Activated CD4-positive, alpha-beta T cell treated with anti-CD3 and anti-CD28 coated beads for 1 hour (primary cell): Measurements from ENCODE around the gene PAIP1.
"Not testable (repeated sequence)": the region's sequence is repeated elsewhere in the genome, so short reads cannot be mapped to it uniquely, and the experiment has no call there.

ENCODE experiments used
- DNase-seq: peaks from one replicate; pipeline ENCODE4 v3.0.0-alpha.2; 2020

PAIP1 gene

GRCh38 chr5:43514816-43515677 lies 41.8 kb downstream of the PAIP1 start, which contains the start of gene C5orf34:
C5orf34 (minus strand) TSS chr5:43515148; CDS start chr5:43509339, 5,809 bp downstream.
- peak; percentile 88 for DNase-seq

- no peak for DNase-seq
Observed at GRCh38 chr5:43514471-43514815, 42.4 kb downstream of the PAIP1 start.

GRCh38 chr5:43514025-43514424 lies 42.9 kb downstream of the PAIP1 start:
- DNase-seq = no peak

GRCh38 chr5:43511062-43511461 lies 45.8 kb downstream of the PAIP1 start:
- DNase-seq = not testable (repeated sequence)

DNA sequence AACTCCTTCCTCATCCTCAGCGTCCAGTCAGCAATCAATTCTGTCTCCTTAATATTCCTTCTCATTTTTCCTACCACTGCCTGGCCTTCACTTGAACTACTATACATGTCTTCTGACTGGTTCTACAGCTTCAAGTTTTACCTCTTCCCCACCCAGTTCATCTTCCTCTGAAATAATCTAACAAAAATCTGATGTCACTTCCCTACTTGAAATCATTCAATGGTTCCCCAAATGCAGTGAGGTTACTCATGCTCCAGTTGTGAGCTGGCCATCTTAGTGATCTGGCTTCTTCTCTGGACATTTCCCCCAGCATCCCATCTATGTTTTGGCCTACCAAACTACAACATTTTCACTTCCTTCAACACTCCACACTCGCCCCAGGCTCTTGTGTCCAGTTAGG lies 58.3 kb downstream of the PAIP1 start:
- DNase-seq = no peak

GRCh38 chr5:43497311-43498104 lies 59.4 kb downstream of the PAIP1 start:
- DNase-seq = no peak

- DNase-seq = no peak
Observed at GRCh38 chr5:43491326-43491725, 65.6 kb downstream of the PAIP1 start.

DNA sequence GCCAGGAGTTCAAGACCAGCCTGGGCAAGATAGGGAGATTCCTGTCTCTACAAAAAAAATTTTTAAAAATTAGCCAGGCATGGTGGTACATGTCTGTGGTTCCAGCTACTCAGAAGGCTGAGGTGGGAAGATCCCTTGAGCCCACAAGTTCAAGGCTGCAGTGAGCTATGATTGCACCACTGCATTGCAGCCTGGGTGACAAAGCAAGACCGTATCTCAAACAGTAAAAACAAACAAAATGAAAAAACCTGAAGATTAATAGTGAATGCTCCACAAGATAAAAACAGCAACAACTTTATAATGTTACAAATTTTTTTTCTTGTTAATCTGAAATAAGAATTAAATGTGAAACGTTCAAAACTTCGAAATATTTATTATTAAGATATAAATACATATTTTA lies 70.5 kb downstream of the PAIP1 start:
- no peak for DNase-seq

GRCh38 chr5:43485406-43485805 lies 71.5 kb downstream of the PAIP1 start:
- no peak for DNase-seq

DNA sequence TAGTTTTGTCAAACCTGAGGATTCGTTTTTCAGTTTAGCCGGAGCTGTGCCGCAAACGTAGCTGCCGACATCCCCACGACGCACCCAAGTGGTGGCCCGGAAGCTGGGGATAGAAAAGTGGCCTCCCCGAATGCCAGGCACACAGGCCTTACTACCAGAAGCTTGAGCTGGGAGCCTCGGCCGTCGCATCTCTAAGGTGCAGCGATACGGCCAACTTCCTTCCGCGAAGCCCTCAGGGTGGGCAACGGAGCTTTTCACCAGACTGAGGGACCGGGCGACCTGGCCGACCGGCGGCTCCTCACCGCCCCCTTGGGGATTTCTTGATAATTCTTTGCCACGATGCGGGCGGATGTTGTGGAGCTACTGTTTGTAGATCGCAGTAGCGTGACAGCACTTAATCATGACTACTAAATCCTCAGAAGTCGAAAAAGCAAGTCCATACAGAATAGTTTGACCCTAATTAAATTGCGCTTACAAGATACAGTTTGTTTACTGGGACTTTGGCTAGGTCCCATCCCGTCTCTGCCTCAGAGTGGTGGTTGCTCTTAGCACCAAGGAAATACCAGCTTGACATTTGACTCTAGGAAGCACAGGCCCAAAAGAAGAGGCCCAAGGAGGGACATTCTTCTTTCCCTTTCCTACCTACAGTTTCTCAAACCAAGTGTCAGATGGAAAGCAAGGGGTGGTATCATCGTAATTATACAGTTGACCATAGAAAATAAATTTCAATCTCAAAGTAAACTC lies 72.6 kb downstream of the PAIP1 start:
- peak; percentile 78 for DNase-seq

DNA sequence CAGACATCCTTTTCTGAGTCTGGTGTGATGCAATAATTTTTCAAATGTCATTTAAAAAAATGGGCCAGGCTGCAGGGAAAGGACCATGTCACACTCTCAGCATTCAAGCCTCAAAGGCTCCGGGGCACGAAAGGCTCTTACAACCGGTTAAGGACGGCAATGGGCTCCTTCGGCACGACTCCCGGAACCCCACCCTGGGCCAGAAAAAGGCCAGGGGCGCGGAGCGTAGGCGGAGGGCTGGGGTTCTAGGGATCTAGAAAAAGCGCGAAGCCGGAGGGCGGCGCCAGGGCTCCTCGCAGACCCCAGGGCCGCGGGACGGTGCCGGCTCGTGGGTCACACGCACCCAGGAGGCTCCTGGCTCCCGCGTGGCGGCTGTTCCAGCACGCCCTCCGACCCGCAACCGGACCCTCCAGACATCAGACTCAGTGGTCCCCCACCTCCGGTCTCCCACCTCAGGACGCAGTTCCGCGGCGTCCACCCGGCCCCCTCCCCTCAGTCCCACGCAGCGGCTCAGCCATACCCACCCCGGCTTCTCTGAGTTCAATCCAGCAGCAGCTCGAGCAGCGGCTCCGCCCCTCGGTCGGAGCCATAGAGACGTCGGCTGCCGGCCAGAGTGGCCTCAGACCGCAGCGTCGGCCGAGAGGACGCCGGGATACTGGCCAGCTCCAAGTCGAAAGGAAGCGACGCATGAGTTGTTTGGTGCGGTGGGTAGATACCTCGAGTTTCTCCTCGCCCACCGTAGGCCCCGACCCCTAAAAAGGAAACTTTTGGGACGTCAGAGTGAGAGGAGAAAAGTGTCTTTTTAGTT lies 73.4 kb downstream of the PAIP1 start, which contains the start of gene TMEM267:
TSS of gene TMEM267 (minus strand) at position 568 of the 808 bp plus-strand sequence. CDS start 29,896 bp downstream, outside the sequence.
- peak; percentile 79 for DNase-seq

GRCh38 chr5:43482490-43483297 lies 74.2 kb downstream of the PAIP1 start:
- no peak for DNase-seq
